HepG2 (cell line): ENCODE measurements around the gene PARK7. TPM values are rescaled to one million over a fixed set of nuclear protein-coding genes. Genes with fewer than 3 reads are reported as not detected.

Source experiments
- ATAC-seq: fragments of 200-7000 bp; cut with Tn5 transposase; 3 replicates; pipeline ENCODE4 v1.9.1; 2020; ENCODE audit warnings: mild to moderate bottlenecking, moderate library complexity
- BruUV-seq: library from RNA; stranded (reverse); fragments of 400-500 nt; replicated peaks from 2 replicates; lab custom pipeline; 2021; lab: Mats Ljungman, UMichigan
- CTCF ChIA-PET: fragments of 300-600 bp; formaldehyde crosslinking; extraction: SDS; loops from one replicate; lab custom pipeline; 2021; ENCODE audit warnings: low total read pairs, inconsistent platforms, low intra/inter-chr PET ratio; lab: Yijun Ruan, JAX
- POLR2A ChIA-PET: fragments of 350-600 bp; sonication (Branson Sonifier 250); formaldehyde crosslinking; loops from one replicate; lab custom pipeline; 2020; ENCODE audit warnings: antibody characterized with exemption, inconsistent platforms; lab: Yijun Ruan, JAX
- DNase-seq: peaks from one replicate; pipeline ENCODE4 v3.0.0-alpha.2; 2015; ENCODE audit warnings: low spot score
- FAIRE-seq: peaks from 3 replicates; lab custom pipeline; 2011; peaks lifted over from hg19 to GRCh38; lab: Jason Lieb, UNC
- H2AFZ ChIP-seq: one replicate; pipeline ENCODE4 v1.6.1; 2011; ENCODE audit warnings: low read length, inconsistent platforms
- H3K27ac ChIP-seq: fragments of 300-600 bp; 3 replicates; pipeline ENCODE4 v1.8.0; 2011; ENCODE audit warnings: mixed run types, mild to moderate bottlenecking, mixed read lengths, low read length, inconsistent platforms; ENCODE audit not compliant: insufficient read depth; ENCODE audit errors: extremely low read length
- H3K27me3 ChIP-seq, 2 experiments: fragments of 200-600 bp in 1 of 2; 2 replicates in 1 of 2; 3 replicates in 1 of 2; pipeline versions ENCODE4 v1.6.0 to v1.8.0; 2011; ENCODE audit warnings: low read length in 2 of 2, mild to moderate bottlenecking in 2 of 2, moderate library complexity in 2 of 2, inconsistent platforms in 1 of 2; ENCODE audit not compliant: insufficient read depth in 2 of 2, control insufficient read depth in 1 of 2
- H3K36me3 ChIP-seq, 2 experiments: fragments of 200-600 bp in 1 of 2; replicated peaks in 1 of 2; 2 replicates in 1 of 2; 3 replicates in 1 of 2; pipeline versions ENCODE4 v1.5.1 to v1.8.0; 2011; ENCODE audit warnings: low read length in 2 of 2, inconsistent platforms in 1 of 2; ENCODE audit not compliant: insufficient read depth in 2 of 2, control insufficient read depth in 1 of 2
- H3K4me1 ChIP-seq: 2 replicates; pipeline ENCODE4 v1.5.1; 2012; ENCODE audit warnings: low read length, inconsistent platforms; ENCODE audit not compliant: insufficient read depth
- H3K4me2 ChIP-seq: 2 replicates; pipeline ENCODE4 v1.6.0; 2011; ENCODE audit warnings: low read depth, low read length, inconsistent platforms
- H3K4me3 ChIP-seq, 3 experiments: fragments of 200-600 bp in 1 of 3; sonication (generic), shearing (Covaris generic) in 1 of 3; replicated peaks in 1 of 3; 2 replicates each; pipeline ENCODE4 v1.5.1; 2011 to 2016; ENCODE audit warnings: low read length in 3 of 3, inconsistent platforms in 2 of 3, low read depth in 2 of 3, mild to moderate bottlenecking in 2 of 3, control low read depth in 1 of 3, mixed read lengths in 1 of 3; ENCODE audit not compliant: insufficient read depth in 1 of 3
- H3K79me2 ChIP-seq: one replicate; pipeline ENCODE4 v1.6.1; 2011; ENCODE audit warnings: low read length, inconsistent platforms; ENCODE audit not compliant: insufficient read depth
- H3K9ac ChIP-seq: 2 replicates; pipeline ENCODE4 v1.6.0; 2011; ENCODE audit warnings: mild to moderate bottlenecking, low read depth, low read length, inconsistent platforms; ENCODE audit not compliant: insufficient read depth
- H3K9me3 ChIP-seq: 2 replicates; pipeline ENCODE4 v1.5.1; 2012; ENCODE audit warnings: mild to moderate bottlenecking, low read length
- H4K20me1 ChIP-seq: 2 replicates; pipeline ENCODE4 v1.6.0; 2011; ENCODE audit warnings: inconsistent platforms, mild to moderate bottlenecking, low read length, moderate library complexity; ENCODE audit not compliant: insufficient read depth
- IKZF1 ChIP-seq: fragments of 450-650 bp; IDR thresholded peaks from 2 replicates; pipeline ENCODE4 v1.7.1; 2016
- PTBP1 ChIP-seq: fragments of 200-400 bp; formaldehyde crosslinking; IDR thresholded peaks from 2 replicates; pipeline ENCODE4 v1.6.1; 2018; ENCODE audit warnings: low read length, low read depth; ENCODE audit not compliant: poor library complexity, severe bottlenecking
- SMAD3 ChIP-seq: sonication (generic); formaldehyde crosslinking; IDR thresholded peaks from 2 replicates; pipeline ENCODE4 v1.4.0; 2020; ENCODE audit warnings: missing genetic modification reagents
- ZBTB26 ChIP-seq: IDR thresholded peaks from 2 replicates; pipeline ENCODE4 v1.6.1; 2016; ENCODE audit warnings: missing compliant biosample characterization, missing genetic modification reagents, borderline replicate concordance
- ZFP37 ChIP-seq: sonication (generic); formaldehyde crosslinking; IDR thresholded peaks from 2 replicates; pipeline ENCODE4 v1.4.0; 2020; ENCODE audit warnings: missing genetic modification reagents, borderline replicate concordance
- ZNF234 ChIP-seq: sonication (generic); formaldehyde crosslinking; conservative IDR thresholded peaks from 2 replicates; pipeline ENCODE4 v1.5.1; 2020; ENCODE audit warnings: mild to moderate bottlenecking, missing genetic modification reagents
- ZNF672 ChIP-seq: sonication (generic); formaldehyde crosslinking; IDR thresholded peaks from 2 replicates; pipeline ENCODE4 v1.8.1; 2022; ENCODE audit warnings: missing genetic modification reagents
- WGBS: methylation state at CpG from one replicate; pipeline ENCODE4 v1.1.6; 2017; ENCODE audit warnings: low lambda C conversion rate; 5-methylcytosine and 5-hydroxymethylcytosine counted together
- in situ Hi-C: cut with HindIII; loops from 2 replicates; pipeline ENCODE4 v1.10.0; 2017; ENCODE audit warnings: low pct_unique_long_range_greater_than_20kb; ENCODE audit not compliant: extremely low pct_ligation_motif_present
- intact Hi-C: fragments of 100-400 bp; cut with micrococcal nuclease; formaldehyde crosslinking; loops from one replicate; pipeline ENCODE4 v1.10.0; 2022; ENCODE audit not compliant: unreplicated experiment
- polyA plus RNA-seq, 8 experiments: library from polyadenylated mRNA; depleted of rRNA in 3 of 8; stranded (reverse) in 7 of 8; unstranded in 1 of 8; fragments of >200 nt; fragmentation: Illumina TruSeq in 4 of 8; extraction: Trizol in 4 of 8; gene quantifications; 2 replicates each; pipeline versions ENCODE4 v1.2.1 to v1.2.3, GENCODE V29; 2011 to 2016; ENCODE audit warnings: low read depth in 4 of 8, missing spikeins in 1 of 8, mixed read lengths in 1 of 8; ENCODE audit not compliant: insufficient read depth in 1 of 8
- total RNA-seq, 5 experiments: library from RNA; depleted of rRNA; stranded (reverse); fragments of >200 nt; fragmentation: Illumina TruSeq; extraction: Trizol; gene quantifications; 2 replicates each; pipeline ENCODE4 v1.2.3, GENCODE V29; 2016; ENCODE audit warnings: low read depth in 1 of 5
- TF ChIP-seq, protein P1 (sequence below): IDR thresholded peaks from 2 replicates; pipeline ENCODE4 v1.6.1; 2012; ENCODE audit warnings: low read length, improper control_type of control experiment
- TF ChIP-seq, protein P2 (sequence below): sonication (generic); formaldehyde crosslinking; IDR thresholded peaks from 2 replicates; pipeline ENCODE4 v1.8.0; 2022; ENCODE audit warnings: mild to moderate bottlenecking, missing genetic modification reagents, moderate library complexity
- TF ChIP-seq, protein P3 (sequence below): sonication (generic); formaldehyde crosslinking; IDR thresholded peaks from 2 replicates; pipeline ENCODE4 v1.4.0; 2020; ENCODE audit warnings: low read depth, mild to moderate bottlenecking, missing genetic modification reagents
- TF ChIP-seq, protein P4 (sequence below): sonication (generic); formaldehyde crosslinking; IDR thresholded peaks from 2 replicates; pipeline ENCODE4 v1.4.0; 2020; ENCODE audit warnings: missing genetic modification reagents
- TF ChIP-seq, protein P5 (sequence below), 2 experiments: fragments of 450-650 bp in 1 of 2; sonication (generic) in 1 of 2; formaldehyde crosslinking; IDR thresholded peaks; 2 replicates each; pipeline versions ENCODE4 v1.5.0 to v1.8.0; 2020 to 2022; ENCODE audit warnings: mild to moderate bottlenecking in 1 of 2, missing genetic modification reagents in 1 of 2

PARK7 gene
- total and polyA plus RNA-seq, 2 of the 13 experiments (the other 11 are each of a cell fraction or from before 2014, with no cell fraction given), result 212 to 296 TPM

GRCh38 chr1:8024329-8024728, 62.8 kb downstream of the PARK7 start (continued):
- TF ChIP-seq, protein P1, sequence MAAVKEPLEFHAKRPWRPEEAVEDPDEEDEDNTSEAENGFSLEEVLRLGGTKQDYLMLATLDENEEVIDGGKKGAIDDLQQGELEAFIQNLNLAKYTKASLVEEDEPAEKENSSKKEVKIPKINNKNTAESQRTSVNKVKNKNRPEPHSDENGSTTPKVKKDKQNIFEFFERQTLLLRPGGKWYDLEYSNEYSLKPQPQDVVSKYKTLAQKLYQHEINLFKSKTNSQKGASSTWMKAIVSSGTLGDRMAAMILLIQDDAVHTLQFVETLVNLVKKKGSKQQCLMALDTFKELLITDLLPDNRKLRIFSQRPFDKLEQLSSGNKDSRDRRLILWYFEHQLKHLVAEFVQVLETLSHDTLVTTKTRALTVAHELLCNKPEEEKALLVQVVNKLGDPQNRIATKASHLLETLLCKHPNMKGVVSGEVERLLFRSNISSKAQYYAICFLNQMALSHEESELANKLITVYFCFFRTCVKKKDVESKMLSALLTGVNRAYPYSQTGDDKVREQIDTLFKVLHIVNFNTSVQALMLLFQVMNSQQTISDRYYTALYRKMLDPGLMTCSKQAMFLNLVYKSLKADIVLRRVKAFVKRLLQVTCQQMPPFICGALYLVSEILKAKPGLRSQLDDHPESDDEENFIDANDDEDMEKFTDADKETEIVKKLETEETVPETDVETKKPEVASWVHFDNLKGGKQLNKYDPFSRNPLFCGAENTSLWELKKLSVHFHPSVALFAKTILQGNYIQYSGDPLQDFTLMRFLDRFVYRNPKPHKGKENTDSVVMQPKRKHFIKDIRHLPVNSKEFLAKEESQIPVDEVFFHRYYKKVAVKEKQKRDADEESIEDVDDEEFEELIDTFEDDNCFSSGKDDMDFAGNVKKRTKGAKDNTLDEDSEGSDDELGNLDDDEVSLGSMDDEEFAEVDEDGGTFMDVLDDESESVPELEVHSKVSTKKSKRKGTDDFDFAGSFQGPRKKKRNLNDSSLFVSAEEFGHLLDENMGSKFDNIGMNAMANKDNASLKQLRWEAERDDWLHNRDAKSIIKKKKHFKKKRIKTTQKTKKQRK, result no peak
- TF ChIP-seq, all 625 proteins: peak for 9

GRCh38 chr1:8025061-8025670, 63.7 kb downstream of the PARK7 start:
- peaks cover 2 to 38% of the 10 kb centered on the region in 2 experiments; a peak in 4 of 5 replicates for H3K36me3 ChIP-seq
- in situ Hi-C loops (loop anchor here (10.0 to 25.0 kb wide), 2 partner anchors 112 to 210 kb away; no protein-coding TSS in a partner anchor), intact Hi-C loops (loop anchor here (5.0 to 10.0 kb wide), 2 partner anchors 52 to 130 kb away; no protein-coding TSS in a partner anchor)
- DNase-seq (no peak), ATAC-seq (no peak), FAIRE-seq (no peak)
- no peak overlapping the region for H2AFZ ChIP-seq
- no peaks in the 10 kb centered on the region for H3K9me3 ChIP-seq
- H3K4me3 ChIP-seq, result peak overlapping the region; percentile 88 to 100 (median 94)
- H4K20me1 ChIP-seq, result peaks cover 59% of the 10 kb centered on the region
- peak overlapping the region; percentile 71 for H3K27ac ChIP-seq
- H3K79me2 ChIP-seq, result peaks cover 78% of the 10 kb centered on the region
- BruUV-seq, result TSS peak; percentile 54
- peaks cover 35% of the 10 kb centered on the region for H3K4me1 ChIP-seq
- ChIA-PET POLR2A (interaction anchor here (0.6 to 3.7 kb wide), 6 partner anchors 8 to 234 kb away, joined by 3 to 99 read pairs (median 5); no protein-coding TSS in a partner anchor), CTCF (no interaction called here)
- H3K9ac ChIP-seq, result peak overlapping the region; percentile 100
- peak overlapping the region; percentile 74 for H3K4me2 ChIP-seq
- under 1% methylated on average over 19 of the region's 19 CpGs for WGBS
- peaks cover 0 to 5% of the 10 kb centered on the region in 2 experiments; a peak in 1 of 5 replicates for H3K27me3 ChIP-seq
- TF ChIP-seq, protein P2, sequence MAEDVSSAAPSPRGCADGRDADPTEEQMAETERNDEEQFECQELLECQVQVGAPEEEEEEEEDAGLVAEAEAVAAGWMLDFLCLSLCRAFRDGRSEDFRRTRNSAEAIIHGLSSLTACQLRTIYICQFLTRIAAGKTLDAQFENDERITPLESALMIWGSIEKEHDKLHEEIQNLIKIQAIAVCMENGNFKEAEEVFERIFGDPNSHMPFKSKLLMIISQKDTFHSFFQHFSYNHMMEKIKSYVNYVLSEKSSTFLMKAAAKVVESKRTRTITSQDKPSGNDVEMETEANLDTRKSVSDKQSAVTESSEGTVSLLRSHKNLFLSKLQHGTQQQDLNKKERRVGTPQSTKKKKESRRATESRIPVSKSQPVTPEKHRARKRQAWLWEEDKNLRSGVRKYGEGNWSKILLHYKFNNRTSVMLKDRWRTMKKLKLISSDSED (CRISPR knock-in tag), result no peak
- TF ChIP-seq SMAD3 (CRISPR knock-in tag) (no peak), PTBP1 (no peak), ZFP37 (CRISPR knock-in tag) (0 out of 2 replicates have a peak, but pooled peaks have one; percentile 47), ZBTB26 (CRISPR knock-in tag) (no peak), ZNF234 (CRISPR knock-in tag) (no peak), IKZF1 (no peak), ZNF672 (no peak)
- TF ChIP-seq, protein P3, sequence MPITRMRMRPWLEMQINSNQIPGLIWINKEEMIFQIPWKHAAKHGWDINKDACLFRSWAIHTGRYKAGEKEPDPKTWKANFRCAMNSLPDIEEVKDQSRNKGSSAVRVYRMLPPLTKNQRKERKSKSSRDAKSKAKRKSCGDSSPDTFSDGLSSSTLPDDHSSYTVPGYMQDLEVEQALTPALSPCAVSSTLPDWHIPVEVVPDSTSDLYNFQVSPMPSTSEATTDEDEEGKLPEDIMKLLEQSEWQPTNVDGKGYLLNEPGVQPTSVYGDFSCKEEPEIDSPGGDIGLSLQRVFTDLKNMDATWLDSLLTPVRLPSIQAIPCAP, result no peak
- TF ChIP-seq, protein P4, sequence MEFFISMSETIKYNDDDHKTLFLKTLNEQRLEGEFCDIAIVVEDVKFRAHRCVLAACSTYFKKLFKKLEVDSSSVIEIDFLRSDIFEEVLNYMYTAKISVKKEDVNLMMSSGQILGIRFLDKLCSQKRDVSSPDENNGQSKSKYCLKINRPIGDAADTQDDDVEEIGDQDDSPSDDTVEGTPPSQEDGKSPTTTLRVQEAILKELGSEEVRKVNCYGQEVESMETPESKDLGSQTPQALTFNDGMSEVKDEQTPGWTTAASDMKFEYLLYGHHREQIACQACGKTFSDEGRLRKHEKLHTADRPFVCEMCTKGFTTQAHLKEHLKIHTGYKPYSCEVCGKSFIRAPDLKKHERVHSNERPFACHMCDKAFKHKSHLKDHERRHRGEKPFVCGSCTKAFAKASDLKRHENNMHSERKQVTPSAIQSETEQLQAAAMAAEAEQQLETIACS, result no peak
- TF ChIP-seq, protein P5, sequence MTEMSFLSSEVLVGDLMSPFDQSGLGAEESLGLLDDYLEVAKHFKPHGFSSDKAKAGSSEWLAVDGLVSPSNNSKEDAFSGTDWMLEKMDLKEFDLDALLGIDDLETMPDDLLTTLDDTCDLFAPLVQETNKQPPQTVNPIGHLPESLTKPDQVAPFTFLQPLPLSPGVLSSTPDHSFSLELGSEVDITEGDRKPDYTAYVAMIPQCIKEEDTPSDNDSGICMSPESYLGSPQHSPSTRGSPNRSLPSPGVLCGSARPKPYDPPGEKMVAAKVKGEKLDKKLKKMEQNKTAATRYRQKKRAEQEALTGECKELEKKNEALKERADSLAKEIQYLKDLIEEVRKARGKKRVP (CRISPR knock-in tag; IDR thresholded peaks at IDR 0.05), result no peak
